Stimulated activated CD8-positive, alpha-beta memory T cell treated with anti-CD3 and anti-CD28 coated beads, Interleukin-12 subunit alpha, Interleukin-12 subunit beta, amount 100 ng/mL, for 1 hour (primary cell): ENCODE results near the gene REP15.
"Not testable (repeated sequence)": the region's sequence is repeated elsewhere in the genome, so short reads cannot be mapped to it uniquely, and the experiment has no call there.

Source experiments
- DNase-seq: peaks from one replicate; pipeline ENCODE4 v3.0.0-alpha.2; 2020; ENCODE audit warnings: low read depth

Gene REP15

GRCh38 chr12:27696293-27696652 lies at the start of gene REP15:
Gene REP15, plus strand, starts transcription at chr12:27696447. Its CDS starts 116 bp downstream, at chr12:27696563.
- no peak for DNase-seq

GRCh38 chr12:27650011-27650410 lies 46.2 kb upstream of the REP15 start:
- no peak for DNase-seq

- DNase-seq, result no peak
Measured at GRCh38 chr12:27651201-27651600, 45.0 kb upstream of the REP15 start.

- peak; percentile 13 for DNase-seq
Measured at GRCh38 chr12:27652174-27652763, 44.0 kb upstream of the REP15 start.

- DNase-seq, result no peak
Measured at GRCh38 chr12:27653661-27654060, 42.6 kb upstream of the REP15 start.

GRCh38 chr12:27655476-27655875 lies 40.8 kb upstream of the REP15 start:
- DNase-seq, result not testable (repeated sequence)

- DNase-seq, result no peak
Measured at GRCh38 chr12:27657296-27657695, 39.0 kb upstream of the REP15 start.

- DNase-seq, result no peak
Measured at GRCh38 chr12:27665704-27666103, 30.5 kb upstream of the REP15 start.

- no peak for DNase-seq
Measured at GRCh38 chr12:27666510-27666909, 29.7 kb upstream of the REP15 start.

- DNase-seq, result no peak
Measured at GRCh38 chr12:27667540-27667939, 28.7 kb upstream of the REP15 start.

GRCh38 chr12:27672051-27672450 lies 24.2 kb upstream of the REP15 start:
- DNase-seq, result no peak

GRCh38 chr12:27672643-27673042 lies 23.6 kb upstream of the REP15 start:
- no peak for DNase-seq

GRCh38 chr12:27673101-27673718 lies 23.0 kb upstream of the REP15 start:
- DNase-seq, result no peak

GRCh38 chr12:27674989-27675388 lies 21.3 kb upstream of the REP15 start:
- no peak for DNase-seq

GRCh38 chr12:27680619-27681018 lies 15.6 kb upstream of the REP15 start:
- no peak for DNase-seq

- DNase-seq, result no peak
Measured at GRCh38 chr12:27682534-27682933, 13.7 kb upstream of the REP15 start.

GRCh38 chr12:27685274-27685673 lies 11.0 kb upstream of the REP15 start:
- no peak for DNase-seq

GRCh38 chr12:27686147-27686546 lies 10.1 kb upstream of the REP15 start:
- no peak for DNase-seq

GRCh38 chr12:27688671-27689070 lies 7.6 kb upstream of the REP15 start:
- no peak for DNase-seq

- no peak for DNase-seq
Measured at GRCh38 chr12:27689558-27690180, 6.6 kb upstream of the REP15 start.

- no peak for DNase-seq
Measured at GRCh38 chr12:27693403-27693802, 2.8 kb upstream of the REP15 start.

GRCh38 chr12:27695556-27696292 lies 523 bp upstream of the REP15 start:
- no peak for DNase-seq
